T-cell (primary cell): ENCODE data around the gene MRPS25. TPM values are rescaled to one million over a fixed set of nuclear protein-coding genes. Genes with fewer than 3 reads are reported as not detected.

Experiments used
- ATAC-seq, 4 experiments: fragments of 200-7000 bp in 3 of 4; fragments of 150-1000 bp in 1 of 4; cut with Tn5 transposase; replicated peaks in 1 of 4; 1 replicate in 3 of 4; 2 replicates in 1 of 4; pipeline ENCODE4 v1.10.0; 2021; ENCODE audit warnings: moderate library complexity in 3 of 4, mild to moderate bottlenecking in 2 of 4, moderate number of reproducible peaks in 1 of 4
- CTCF ChIA-PET, 2 donors: fragments of 300-600 bp; sonication (Branson Sonifier 250); formaldehyde crosslinking; loops; one replicate each; lab custom pipeline; 2022; ENCODE audit warnings: antibody characterized with exemption in 2 of 2; lab: Charles Lee
- POLR2A ChIA-PET, 2 donors: fragments of 300-600 bp; sonication (Branson Sonifier 250); formaldehyde crosslinking; loops; one replicate each; lab custom pipeline; 2022; ENCODE audit warnings: antibody characterized with exemption in 2 of 2; lab: Charles Lee
- DNase-seq, 35 experiments: peaks; one replicate each; pipeline versions ENCODE4 v3.0.0 to v3.0.0-alpha.2; 2013 to 2023
- H3K27ac ChIP-seq: one replicate; pipeline ENCODE4 v1.5.1; 2013; ENCODE audit warnings: low read length
- H3K27me3 ChIP-seq, 2 experiments: replicated peaks in 1 of 2; 1 replicate in 1 of 2; 2 replicates in 1 of 2; pipeline versions ENCODE4 v1.6.1 to v1.7.0; 2013; ENCODE audit warnings: low read length in 1 of 2, mixed read lengths in 1 of 2; ENCODE audit not compliant: control insufficient read depth in 2 of 2, insufficient read depth in 2 of 2; ENCODE audit errors: extremely low read depth in 1 of 2
- H3K36me3 ChIP-seq, 2 donors: 1 replicate in 1 of 2; 2 replicates in 1 of 2; pipeline versions ENCODE4 v1.6.1 to v1.7.0; 2013; ENCODE audit warnings: low read length in 1 of 2; ENCODE audit not compliant: control insufficient read depth in 2 of 2, insufficient read depth in 1 of 2; ENCODE audit errors: extremely low read depth in 1 of 2
- H3K4me1 ChIP-seq, 2 experiments: 1 replicate in 1 of 2; 2 replicates in 1 of 2; pipeline versions ENCODE4 v1.6.1 to v1.7.0; 2013; ENCODE audit warnings: low read length in 2 of 2, mixed read lengths in 1 of 2; ENCODE audit not compliant: insufficient read depth in 2 of 2, control insufficient read depth in 1 of 2; ENCODE audit errors: extremely low read depth in 1 of 2
- H3K4me3 ChIP-seq, 2 donors: 1 replicate in 1 of 2; 2 replicates in 1 of 2; pipeline versions ENCODE4 v1.5.1 to v1.7.0; 2013; ENCODE audit warnings: mild to moderate bottlenecking in 2 of 2, low read length in 1 of 2, moderate library complexity in 1 of 2; ENCODE audit not compliant: control insufficient read depth in 1 of 2; ENCODE audit errors: extremely low read depth in 1 of 2
- H3K9me3 ChIP-seq: 2 replicates; pipeline ENCODE4 v1.7.0; 2013
- H3K27ac Mint-ChIP-seq, 2 donors: one replicate each; pipeline ENCODE4 v1.8.0; 2020 to 2021; ENCODE audit warnings: mild to moderate bottlenecking in 2 of 2, mixed read lengths in 2 of 2
- H3K27me3 Mint-ChIP-seq, 2 donors: one replicate each; pipeline ENCODE4 v1.8.0; 2021 to 2022; ENCODE audit warnings: mixed read lengths in 2 of 2
- H3K36me3 Mint-ChIP-seq: one replicate; pipeline ENCODE4 v1.8.0; 2021; ENCODE audit warnings: mixed read lengths
- H3K4me1 Mint-ChIP-seq, 3 donors: one replicate each; pipeline ENCODE4 v1.8.0; 2020 to 2022; ENCODE audit warnings: mixed read lengths in 3 of 3, mild to moderate bottlenecking in 1 of 3
- H3K4me3 Mint-ChIP-seq, 3 donors: one replicate each; pipeline ENCODE4 v1.8.0; 2020 to 2022; ENCODE audit warnings: mild to moderate bottlenecking in 3 of 3, mixed read lengths in 3 of 3, moderate library complexity in 3 of 3
- H3K9me3 Mint-ChIP-seq, 3 donors: one replicate each; pipeline ENCODE4 v1.8.0; 2020 to 2022; ENCODE audit warnings: mixed read lengths in 3 of 3
- WGBS: methylation state at CpG from one replicate; pipeline ENCODE4 v1.1.5; 2013; ENCODE audit warnings: missing lambda C conversion rate; ENCODE audit not compliant: insufficient coverage; 5-methylcytosine and 5-hydroxymethylcytosine counted together
- total RNA-seq, 35 experiments: library from RNA in 6 of 35; stranded (reverse) in 6 of 35; fragments of 120-200 nt in 1 of 35; gene quantifications; one replicate each; pipeline versions ENCODE4 v1.2.1 to v1.2.4 and lab custom pipeline; 2013 to 2026

The MRPS25 gene
- total RNA-seq, 5 donors from 2014 or later (not counting 1 experiment from before 2014, with no cell fraction given), result 55.7 to 102 (median 87.3) TPM

GRCh38 chr3:15108082-15108545, 43.0 kb upstream of the MRPS25 start:
- no peak overlapping the region for H3K4me3 ChIP-seq
- peaks cover 0 to 11% of the 10 kb centered on the region in 2 experiments for H3K27me3 ChIP-seq
- POLR2A ChIA-PET, result no interaction called here
- ATAC-seq (peak; percentile 87 to 96 (median 91)), DNase-seq (peak; percentile 35 to 88 (median 63))
- H3K9me3 ChIP-seq, result no peaks in the 10 kb centered on the region
- no peaks in the 10 kb centered on the region for H3K9me3 Mint-ChIP-seq
- H3K27ac Mint-ChIP-seq, result no peak overlapping the region
- 33% methylated on average over 9 of the region's 11 CpGs for WGBS
- no peaks in the 10 kb centered on the region for H3K36me3 ChIP-seq
- peaks cover 0 to 8% of the 10 kb centered on the region in 2 donors for H3K27me3 Mint-ChIP-seq
- H3K4me1 ChIP-seq, result peaks cover 0 to 7% of the 10 kb centered on the region in 2 experiments
- H3K36me3 Mint-ChIP-seq, result no peaks in the 10 kb centered on the region
- CTCF ChIA-PET, result interaction anchor here (0.6 to 2.1 kb wide), 6 partner anchors 9 to 1140 kb away, joined by 3 to 9 read pairs (median 3); no protein-coding TSS in a partner anchor
- no peak overlapping the region for H3K4me3 Mint-ChIP-seq
- H3K27ac ChIP-seq, result no peak overlapping the region
- peaks cover 5 to 11% (median 5%) of the 10 kb centered on the region in 3 donors for H3K4me1 Mint-ChIP-seq

GRCh38 chr3:15107075-15107947, 42.2 kb upstream of the MRPS25 start:
- 84% methylated on average over 12 of the region's 16 CpGs for WGBS
- no peaks in the 10 kb centered on the region for H3K9me3 Mint-ChIP-seq
- ATAC-seq (no peak), DNase-seq (no peak)
- H3K36me3 Mint-ChIP-seq, result no peaks in the 10 kb centered on the region
- POLR2A ChIA-PET, result no interaction called here
- H3K4me1 Mint-ChIP-seq, result peaks cover 5 to 11% (median 5%) of the 10 kb centered on the region in 3 donors
- Histone ChIP-seq H3K4me1 (peaks cover 0 to 7% of the 10 kb centered on the region in 2 experiments), H3K27ac (no peak overlapping the region), H3K9me3 (no peaks in the 10 kb centered on the region), H3K27me3 (peaks cover 0 to 12% of the 10 kb centered on the region in 2 experiments), H3K36me3 (no peaks in the 10 kb centered on the region), H3K4me3 (no peak overlapping the region)
- CTCF ChIA-PET, result interaction anchor here (0.6 to 2.1 kb wide), 4 partner anchors 10 to 1141 kb away, joined by 3 to 9 read pairs (median 4); no protein-coding TSS in a partner anchor
- H3K27ac Mint-ChIP-seq, result peak overlapping the region in 1 of 2 donors; percentile 38
- peaks cover 0 to 8% of the 10 kb centered on the region in 2 donors for H3K27me3 Mint-ChIP-seq
- no peak overlapping the region for H3K4me3 Mint-ChIP-seq

GRCh38 chr3:15102836-15103235, 37.7 kb upstream of the MRPS25 start:
- Histone ChIP-seq H3K27ac (no peak overlapping the region), H3K27me3 (peaks cover 0 to 4% of the 10 kb centered on the region in 2 experiments), H3K36me3 (no peaks in the 10 kb centered on the region), H3K9me3 (no peaks in the 10 kb centered on the region), H3K4me1 (peaks cover 3 to 13% of the 10 kb centered on the region in 2 experiments), H3K4me3 (no peak overlapping the region)
- ChIA-PET CTCF (no interaction called here), POLR2A (interaction anchor here in 1 of 2 donors (0.6 kb wide), 1 partner anchor 551 kb away, joined by 3 read pairs; no protein-coding TSS in a partner anchor)
- Mint-ChIP-seq H3K4me1 (peaks cover 19 to 28% (median 22%) of the 10 kb centered on the region in 3 donors), H3K36me3 (peaks cover 2% of the 10 kb centered on the region), H3K27ac (no peak overlapping the region), H3K4me3 (no peak overlapping the region), H3K9me3 (no peaks in the 10 kb centered on the region), H3K27me3 (peaks cover 0 to 6% of the 10 kb centered on the region in 2 donors)
- DNase-seq (no peak), ATAC-seq (no peak)
- WGBS, result 63% methylated on average over 1 of the region's 3 CpGs

- Mint-ChIP-seq H3K4me3 (no peak overlapping the region), H3K36me3 (peaks cover 3% of the 10 kb centered on the region), H3K27me3 (peaks cover 0 to 3% of the 10 kb centered on the region in 2 donors), H3K9me3 (no peaks in the 10 kb centered on the region), H3K4me1 (peaks cover 20 to 27% (median 24%) of the 10 kb centered on the region in 3 donors), H3K27ac (no peak overlapping the region)
- POLR2A ChIA-PET, result interaction anchor here in 1 of 2 donors (0.6 kb wide), 1 partner anchor 552 kb away, joined by 3 read pairs; no protein-coding TSS in a partner anchor
- WGBS, result 35% methylated on average over 4 of the region's 4 CpGs
- Histone ChIP-seq H3K9me3 (no peaks in the 10 kb centered on the region), H3K4me1 (peaks cover 5 to 18% of the 10 kb centered on the region in 2 experiments), H3K27ac (no peak overlapping the region), H3K4me3 (no peak overlapping the region), H3K36me3 (no peaks in the 10 kb centered on the region), H3K27me3 (peaks cover 0 to 3% of the 10 kb centered on the region in 2 experiments)
- CTCF ChIA-PET, result no interaction called here
- ATAC-seq (no peak), DNase-seq (no peak)
These were observed 37.1 kb upstream of the MRPS25 start for GRCh38 chr3:15102256-15102655.

GRCh38 chr3:15099364-15100098, 34.4 kb upstream of the MRPS25 start:
- H3K4me3 ChIP-seq, result peak overlapping the region; percentile 89 to 93
- Mint-ChIP-seq H3K9me3 (no peaks in the 10 kb centered on the region), H3K27me3 (no peaks in the 10 kb centered on the region), H3K4me3 (peak overlapping the region; percentile 87 to 94 (median 90)), H3K36me3 (peaks cover 19% of the 10 kb centered on the region), H3K27ac (peak overlapping the region; percentile 89 to 94), H3K4me1 (peaks cover 25 to 30% (median 29%) of the 10 kb centered on the region in 3 donors)
- WGBS, result under 1% methylated on average over 12 of the region's 19 CpGs
- ATAC-seq (peak in 3 of 4 experiments; percentile 33 to 42 (median 34)), DNase-seq (peak in 7 of 35 experiments; percentile 4 to 25 (median 16))
- H3K4me1 ChIP-seq, result peaks cover 5 to 23% of the 10 kb centered on the region in 2 experiments
- CTCF ChIA-PET, result interaction anchor here (0.5 to 2.2 kb wide), 6 partner anchors 18 to 1167 kb away, joined by 3 to 6 read pairs (median 4); partner anchors contain the start of gene CAPN7 (in 1 of the 2)
- POLR2A ChIA-PET, result interaction anchor here in 1 of 2 donors (0.6 to 0.7 kb wide), 4 partner anchors 35 to 1165 kb away, joined by 3 to 5 read pairs (median 3); partner anchors contain the start of genes CAPN7, DPH3 and MRPS25
- H3K36me3 ChIP-seq, result peaks cover 3 to 24% of the 10 kb centered on the region in 2 donors
- H3K27ac ChIP-seq, result peak overlapping the region; percentile 97
- H3K9me3 ChIP-seq, result no peaks in the 10 kb centered on the region
- peaks cover 0 to 3% of the 10 kb centered on the region in 2 experiments for H3K27me3 ChIP-seq
